ENCODE measurements around the gene FBXL19.

FBXL19 gene

DNA sequence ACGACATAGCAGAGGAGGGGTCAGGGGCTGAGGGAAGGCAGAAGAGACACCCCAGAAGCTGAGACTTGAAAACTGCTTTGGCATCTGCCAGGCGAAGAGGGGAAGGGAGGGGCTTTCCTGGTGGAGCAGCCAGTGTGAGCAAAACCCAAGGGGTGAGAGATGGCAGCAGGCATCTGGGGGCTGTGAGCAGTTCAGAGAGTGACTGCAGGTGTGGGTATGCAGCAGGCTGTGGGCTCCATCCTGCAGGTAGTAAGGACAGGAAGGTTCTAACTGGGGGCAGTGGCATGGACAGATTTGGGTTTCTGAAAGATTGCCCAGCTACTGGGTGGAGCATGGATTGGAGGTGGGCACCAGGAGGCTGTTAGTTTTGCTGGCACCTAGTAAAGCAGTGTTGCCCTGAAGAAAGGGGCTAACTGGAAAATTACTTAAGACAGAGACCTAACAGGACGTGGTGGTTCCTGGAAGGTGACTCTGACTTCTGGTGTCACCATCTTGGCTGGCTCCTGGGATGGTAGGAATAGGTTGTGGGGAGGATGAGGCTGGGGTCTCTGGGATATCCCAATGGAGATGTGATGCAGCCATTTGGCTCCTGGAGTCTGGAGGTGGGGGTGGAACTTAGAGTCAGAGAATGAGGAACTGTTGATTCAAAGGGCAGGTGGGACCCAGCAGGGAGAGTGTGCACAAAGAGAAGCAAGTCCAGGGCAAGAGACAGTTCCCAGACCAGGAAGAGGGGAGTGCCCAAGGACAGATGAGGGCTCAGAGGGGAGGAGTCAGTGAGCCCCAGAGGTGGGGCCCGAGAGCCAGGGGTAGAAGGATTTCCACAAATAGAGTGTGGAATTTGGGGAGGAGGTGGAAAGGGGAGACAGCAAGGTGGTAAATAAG, 40.7 kb upstream of the FBXL19 start:
- no peak overlapping the region for H3K27ac ChIP-seq (ENCODE audit: extremely low read depth, low read depth, low read length)
- no peaks in the 10 kb centered on the region for H3K9me3 ChIP-seq (ENCODE audit: control insufficient read depth, insufficient read depth, low read depth, low read length)
- H3K36me3 ChIP-seq (ENCODE audit: control insufficient read depth in 2 of 2, insufficient read depth in 1 of 2, low read length in 2 of 2), result peaks cover 0 to 49% of the 10 kb centered on the region in 2 experiments; a peak in 2 of 3 replicates
- ChIA-PET CTCF (no interaction called here), POLR2A (interaction anchor here (1.6 kb wide), 1 partner anchor 11 kb away, joined by 4 read pairs; no protein-coding TSS in a partner anchor)
- H3K4me3 ChIP-seq (ENCODE audit: low read depth, low read length), result no peak overlapping the region
- TF ChIP-seq ZFP69B (tag by site-specific recombination; IDR thresholded peaks at IDR 0.05), result peak; percentile 91; the same call in 1 of the 2 replicates
- TF ChIP-seq ZNF341 (tag by site-specific recombination; IDR thresholded peaks at IDR 0.05; ENCODE audit: low read depth), result 0 out of 2 replicates have a peak, but pooled peaks have one; percentile 22
- TF ChIP-seq SCRT2 (tag by site-specific recombination; IDR thresholded peaks at IDR 0.05), result peak; percentile 74
- TF ChIP-seq, protein P1, sequence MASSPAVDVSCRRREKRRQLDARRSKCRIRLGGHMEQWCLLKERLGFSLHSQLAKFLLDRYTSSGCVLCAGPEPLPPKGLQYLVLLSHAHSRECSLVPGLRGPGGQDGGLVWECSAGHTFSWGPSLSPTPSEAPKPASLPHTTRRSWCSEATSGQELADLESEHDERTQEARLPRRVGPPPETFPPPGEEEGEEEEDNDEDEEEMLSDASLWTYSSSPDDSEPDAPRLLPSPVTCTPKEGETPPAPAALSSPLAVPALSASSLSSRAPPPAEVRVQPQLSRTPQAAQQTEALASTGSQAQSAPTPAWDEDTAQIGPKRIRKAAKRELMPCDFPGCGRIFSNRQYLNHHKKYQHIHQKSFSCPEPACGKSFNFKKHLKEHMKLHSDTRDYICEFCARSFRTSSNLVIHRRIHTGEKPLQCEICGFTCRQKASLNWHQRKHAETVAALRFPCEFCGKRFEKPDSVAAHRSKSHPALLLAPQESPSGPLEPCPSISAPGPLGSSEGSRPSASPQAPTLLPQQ (tag by site-specific recombination; IDR thresholded peaks at IDR 0.05), result peak; percentile 90
- no peak for TF ChIP-seq REPIN1 (tag by site-specific recombination; IDR thresholded peaks at IDR 0.05; ENCODE audit: low read depth)
- H3K4me1 ChIP-seq (ENCODE audit: control insufficient read depth, insufficient read depth, low read length), result no peaks in the 10 kb centered on the region

GRCh38 chr16:30884760-30885159, 38.6 kb upstream of the FBXL19 start:
- ChIA-PET CTCF (no interaction called here), POLR2A (no interaction called here)
- Histone ChIP-seq H3K36me3 (ENCODE audit: control insufficient read depth in 2 of 2, insufficient read depth in 1 of 2, low read length in 2 of 2) (peaks cover 0 to 59% of the 10 kb centered on the region in 2 experiments; a peak in 2 of 3 replicates), H3K9me3 (ENCODE audit: control insufficient read depth, insufficient read depth, low read depth, low read length) (no peaks in the 10 kb centered on the region), H3K4me1 (ENCODE audit: control insufficient read depth, insufficient read depth, low read length) (no peaks in the 10 kb centered on the region), H3K27ac (ENCODE audit: extremely low read depth, low read depth, low read length) (no peak overlapping the region), H3K4me3 (ENCODE audit: low read depth, low read length) (no peak overlapping the region)
- TF ChIP-seq ZBTB20 (tag by site-specific recombination; IDR thresholded peaks at IDR 0.05), result peak; percentile 28; the same call in 1 of the 2 replicates
- TF ChIP-seq ZFHX2 (tag by site-specific recombination; conservative IDR thresholded peaks at IDR 0.05), result no peak
- TF ChIP-seq ZNF248 (tag by site-specific recombination; IDR thresholded peaks at IDR 0.05), result no peak
- no peak for TF ChIP-seq PRDM2 (tag by site-specific recombination; IDR thresholded peaks at IDR 0.05; ENCODE audit: borderline replicate concordance)

DNA sequence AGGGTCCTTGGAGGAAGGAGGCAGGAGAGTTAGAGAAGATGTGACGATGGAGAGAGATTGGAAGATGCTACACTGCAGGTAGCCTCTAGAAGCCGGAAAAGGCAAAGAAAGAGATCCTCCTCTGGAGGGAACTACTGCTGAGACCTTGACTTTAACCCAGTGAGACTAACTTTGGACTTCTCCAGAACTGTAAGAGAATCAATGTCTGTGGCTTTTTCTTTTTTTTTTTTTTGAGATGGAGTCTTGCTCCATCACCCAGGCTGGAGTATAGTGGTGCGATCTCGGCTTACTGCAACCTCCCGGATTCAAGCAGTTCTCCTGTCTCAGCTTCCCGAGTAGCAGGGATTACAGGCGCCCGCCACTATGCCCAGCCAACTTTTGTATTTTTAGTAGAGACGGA, 38.2 kb upstream of the FBXL19 start:
- TF ChIP-seq ZNF600 (tag by site-specific recombination; IDR thresholded peaks at IDR 0.05) (0 out of 2 replicates have a peak, but pooled peaks have one; percentile 12), ZNF792 (tag by site-specific recombination; IDR thresholded peaks at IDR 0.05) (no peak), ZBTB6 (tag by site-specific recombination; IDR thresholded peaks at IDR 0.05) (peak; percentile 57; the same call in 1 of the 2 replicates)
- TF ChIP-seq, protein P2, sequence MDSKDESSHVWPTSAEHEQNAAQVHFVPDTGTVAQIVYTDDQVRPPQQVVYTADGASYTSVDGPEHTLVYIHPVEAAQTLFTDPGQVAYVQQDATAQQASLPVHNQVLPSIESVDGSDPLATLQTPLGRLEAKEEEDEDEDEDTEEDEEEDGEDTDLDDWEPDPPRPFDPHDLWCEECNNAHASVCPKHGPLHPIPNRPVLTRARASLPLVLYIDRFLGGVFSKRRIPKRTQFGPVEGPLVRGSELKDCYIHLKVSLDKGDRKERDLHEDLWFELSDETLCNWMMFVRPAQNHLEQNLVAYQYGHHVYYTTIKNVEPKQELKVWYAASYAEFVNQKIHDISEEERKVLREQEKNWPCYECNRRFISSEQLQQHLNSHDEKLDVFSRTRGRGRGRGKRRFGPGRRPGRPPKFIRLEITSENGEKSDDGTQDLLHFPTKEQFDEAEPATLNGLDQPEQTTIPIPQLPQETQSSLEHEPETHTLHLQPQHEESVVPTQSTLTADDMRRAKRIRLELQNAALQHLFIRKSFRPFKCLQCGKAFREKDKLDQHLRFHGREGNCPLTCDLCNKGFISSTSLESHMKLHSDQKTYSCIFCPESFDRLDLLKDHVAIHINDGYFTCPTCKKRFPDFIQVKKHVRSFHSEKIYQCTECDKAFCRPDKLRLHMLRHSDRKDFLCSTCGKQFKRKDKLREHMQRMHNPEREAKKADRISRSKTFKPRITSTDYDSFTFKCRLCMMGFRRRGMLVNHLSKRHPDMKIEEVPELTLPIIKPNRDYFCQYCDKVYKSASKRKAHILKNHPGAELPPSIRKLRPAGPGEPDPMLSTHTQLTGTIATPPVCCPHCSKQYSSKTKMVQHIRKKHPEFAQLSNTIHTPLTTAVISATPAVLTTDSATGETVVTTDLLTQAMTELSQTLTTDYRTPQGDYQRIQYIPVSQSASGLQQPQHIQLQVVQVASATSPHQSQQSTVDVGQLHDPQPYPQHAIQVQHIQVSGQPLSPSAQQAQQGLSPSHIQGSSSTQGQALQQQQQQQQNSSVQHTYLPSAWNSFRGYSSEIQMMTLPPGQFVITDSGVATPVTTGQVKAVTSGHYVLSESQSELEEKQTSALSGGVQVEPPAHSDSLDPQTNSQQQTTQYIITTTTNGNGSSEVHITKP (tag by site-specific recombination; IDR thresholded peaks at IDR 0.05), result peak; percentile 72
- Histone ChIP-seq H3K4me1 (ENCODE audit: control insufficient read depth, insufficient read depth, low read length) (no peaks in the 10 kb centered on the region), H3K27ac (ENCODE audit: extremely low read depth, low read depth, low read length) (no peak overlapping the region), H3K9me3 (ENCODE audit: control insufficient read depth, insufficient read depth, low read depth, low read length) (no peaks in the 10 kb centered on the region), H3K4me3 (ENCODE audit: low read depth, low read length) (no peak overlapping the region), H3K36me3 (ENCODE audit: control insufficient read depth in 2 of 2, insufficient read depth in 1 of 2, low read length in 2 of 2) (peaks cover 0 to 64% of the 10 kb centered on the region in 2 experiments; a peak in 2 of 3 replicates)
- ChIA-PET POLR2A (no interaction called here), CTCF (no interaction called here)
